Measurements from ENCODE around the gene MRPL4.

DNA sequence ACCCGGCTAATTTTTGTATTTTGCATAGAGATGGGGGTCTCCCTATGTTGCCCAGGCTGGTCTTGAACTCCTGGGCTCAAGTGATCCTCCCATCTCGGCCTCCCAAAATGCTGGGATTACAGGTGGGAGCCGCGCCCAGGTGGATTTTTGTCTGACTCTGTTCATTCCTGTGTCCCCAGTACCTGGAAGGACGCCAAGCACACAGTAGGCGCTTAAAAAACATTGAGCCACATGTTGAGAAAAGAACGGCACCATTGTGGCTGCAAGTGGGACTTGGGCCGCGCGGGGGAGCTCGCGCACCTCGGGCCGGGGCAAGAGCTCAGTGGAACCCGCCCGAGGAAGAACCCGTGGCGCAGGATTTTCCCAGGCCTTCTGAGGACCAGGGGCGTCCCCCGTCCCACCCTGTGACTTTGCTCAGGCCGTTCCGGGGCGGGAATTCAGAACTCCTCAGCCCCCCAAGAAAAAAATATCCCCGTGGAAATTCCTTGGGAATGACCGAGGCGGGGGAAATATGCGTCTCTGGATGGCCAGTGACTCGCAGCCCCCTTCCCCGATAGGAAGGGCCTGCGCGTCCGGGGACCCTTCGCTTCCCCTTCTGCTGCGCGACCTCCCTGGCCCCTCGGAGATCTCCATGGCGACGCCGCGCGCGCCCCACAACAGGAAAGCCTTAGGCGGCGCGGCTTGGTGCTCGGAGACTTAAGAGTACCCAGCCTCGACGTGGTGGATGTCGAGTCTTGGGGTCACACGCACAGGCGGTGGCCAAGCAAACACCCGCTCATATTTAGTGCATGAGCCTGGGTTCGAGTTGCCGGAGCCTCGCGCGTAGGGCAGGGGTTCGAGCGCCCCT is 17.5 kb downstream of the MRPL4 start:
- TF ChIP-seq POLR2A (IDR thresholded peaks at IDR 0.05) (no peak), POLR2AphosphoS5 (IDR thresholded peaks at IDR 0.05) (peak in 2 of 3 donors; percentile 14 to 15)
- TF ChIP-seq, protein P1, sequence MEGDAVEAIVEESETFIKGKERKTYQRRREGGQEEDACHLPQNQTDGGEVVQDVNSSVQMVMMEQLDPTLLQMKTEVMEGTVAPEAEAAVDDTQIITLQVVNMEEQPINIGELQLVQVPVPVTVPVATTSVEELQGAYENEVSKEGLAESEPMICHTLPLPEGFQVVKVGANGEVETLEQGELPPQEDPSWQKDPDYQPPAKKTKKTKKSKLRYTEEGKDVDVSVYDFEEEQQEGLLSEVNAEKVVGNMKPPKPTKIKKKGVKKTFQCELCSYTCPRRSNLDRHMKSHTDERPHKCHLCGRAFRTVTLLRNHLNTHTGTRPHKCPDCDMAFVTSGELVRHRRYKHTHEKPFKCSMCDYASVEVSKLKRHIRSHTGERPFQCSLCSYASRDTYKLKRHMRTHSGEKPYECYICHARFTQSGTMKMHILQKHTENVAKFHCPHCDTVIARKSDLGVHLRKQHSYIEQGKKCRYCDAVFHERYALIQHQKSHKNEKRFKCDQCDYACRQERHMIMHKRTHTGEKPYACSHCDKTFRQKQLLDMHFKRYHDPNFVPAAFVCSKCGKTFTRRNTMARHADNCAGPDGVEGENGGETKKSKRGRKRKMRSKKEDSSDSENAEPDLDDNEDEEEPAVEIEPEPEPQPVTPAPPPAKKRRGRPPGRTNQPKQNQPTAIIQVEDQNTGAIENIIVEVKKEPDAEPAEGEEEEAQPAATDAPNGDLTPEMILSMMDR (IDR thresholded peaks at IDR 0.05): peak; percentile 92 to 97 (median 94)
